Thyroid gland (tissue), 4 donors: ENCODE results near the gene TMCC2.

Experiments
- CTCF ChIP-seq, 6 experiments: fragments of 200-600 bp in 3 of 6; fragments of 450-650 bp in 3 of 6; sonication (generic) in 3 of 6; IDR thresholded peaks; one replicate each; pipeline ENCODE4 v1.5.1; 2016 to 2019; ENCODE audit warnings: antibody characterized with exemption in 6 of 6, mild to moderate bottlenecking in 2 of 6, inconsistent platforms in 1 of 6, moderate library complexity in 1 of 6
- POLR2A ChIP-seq, 2 donors: fragments of 450-650 bp; IDR thresholded peaks; one replicate each; pipeline ENCODE4 v1.6.1; 2017; ENCODE audit warnings: antibody characterized with exemption in 2 of 2, mild to moderate bottlenecking in 2 of 2, moderate library complexity in 1 of 2

GRCh38 chr1:205312866-205313562 is 85.3 kb downstream of the TMCC2 start:
- no peak for TF ChIP-seq CTCF (IDR thresholded peaks at IDR 0.05)
- TF ChIP-seq POLR2A (IDR thresholded peaks at IDR 0.05) = no peak
